Measurements from ENCODE around the gene RPL7A. TPM values are rescaled to one million over a fixed set of nuclear protein-coding genes. Genes with fewer than 3 reads are reported as not detected.
"Not testable (repeated sequence)": the region's sequence is repeated elsewhere in the genome, so short reads cannot be mapped to it uniquely, and the experiment has no call there.

Gene RPL7A
- total RNA-seq, 4 donors from 2014 or later = 1,385 to 2,320 (median 1,660) TPM

DNA sequence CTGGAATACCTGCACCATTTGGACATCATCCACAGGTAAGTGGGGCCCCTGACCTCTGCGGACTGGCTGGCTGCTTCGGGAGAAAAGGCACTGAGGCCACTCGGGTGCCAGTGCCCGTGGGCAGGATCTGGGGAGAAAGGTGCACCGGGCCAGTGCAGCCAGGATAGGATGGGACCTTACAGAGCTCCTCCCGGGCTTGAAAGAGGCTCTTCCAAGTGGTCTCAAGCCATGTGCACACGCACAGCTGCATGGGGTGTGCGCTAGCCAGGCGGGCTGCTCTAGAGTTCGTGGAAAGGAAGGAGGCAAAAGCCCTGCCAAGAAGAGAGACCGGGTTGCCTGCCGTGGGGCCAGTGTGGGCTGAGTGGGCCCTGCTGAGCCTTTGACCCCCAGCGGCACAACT is 41.5 kb downstream of the RPL7A start:
- Histone ChIP-seq H3K4me3 (no peak overlapping the region), H3K27me3 (peaks cover 48% of the 10 kb centered on the region), H3K9me3 (no peaks in the 10 kb centered on the region), H3K4me1 (no peaks in the 10 kb centered on the region), H3K36me3 (no peaks in the 10 kb centered on the region), H3K27ac (no peak overlapping the region)
- TF ChIP-seq, protein P1, sequence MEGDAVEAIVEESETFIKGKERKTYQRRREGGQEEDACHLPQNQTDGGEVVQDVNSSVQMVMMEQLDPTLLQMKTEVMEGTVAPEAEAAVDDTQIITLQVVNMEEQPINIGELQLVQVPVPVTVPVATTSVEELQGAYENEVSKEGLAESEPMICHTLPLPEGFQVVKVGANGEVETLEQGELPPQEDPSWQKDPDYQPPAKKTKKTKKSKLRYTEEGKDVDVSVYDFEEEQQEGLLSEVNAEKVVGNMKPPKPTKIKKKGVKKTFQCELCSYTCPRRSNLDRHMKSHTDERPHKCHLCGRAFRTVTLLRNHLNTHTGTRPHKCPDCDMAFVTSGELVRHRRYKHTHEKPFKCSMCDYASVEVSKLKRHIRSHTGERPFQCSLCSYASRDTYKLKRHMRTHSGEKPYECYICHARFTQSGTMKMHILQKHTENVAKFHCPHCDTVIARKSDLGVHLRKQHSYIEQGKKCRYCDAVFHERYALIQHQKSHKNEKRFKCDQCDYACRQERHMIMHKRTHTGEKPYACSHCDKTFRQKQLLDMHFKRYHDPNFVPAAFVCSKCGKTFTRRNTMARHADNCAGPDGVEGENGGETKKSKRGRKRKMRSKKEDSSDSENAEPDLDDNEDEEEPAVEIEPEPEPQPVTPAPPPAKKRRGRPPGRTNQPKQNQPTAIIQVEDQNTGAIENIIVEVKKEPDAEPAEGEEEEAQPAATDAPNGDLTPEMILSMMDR (IDR thresholded peaks at IDR 0.05) = no peak
- no peak for TF ChIP-seq EP300 (IDR thresholded peaks at IDR 0.05)
- TF ChIP-seq POLR2AphosphoS5 (IDR thresholded peaks at IDR 0.05) = no peak
- no peak for TF ChIP-seq POLR2A (IDR thresholded peaks at IDR 0.05)
- ATAC-seq = no peak
- WGBS, 2 donors (ENCODE audit: low coverage in 1 of 2) = 20 to 80% methylated on average over 1 to 4 of the region's 13 CpGs

GRCh38 chr9:133390713-133391112 is 42.7 kb downstream of the RPL7A start:
- TF ChIP-seq, protein P1 (IDR thresholded peaks at IDR 0.05) = no peak
- TF ChIP-seq EP300 (IDR thresholded peaks at IDR 0.05) (no peak), POLR2A (IDR thresholded peaks at IDR 0.05) (no peak), POLR2AphosphoS5 (IDR thresholded peaks at IDR 0.05) (no peak)
- H3K9me3 ChIP-seq = no peaks in the 10 kb centered on the region
- no peak overlapping the region for H3K4me3 ChIP-seq
- no peak for ATAC-seq
- 73% methylated on average over 5 of the region's 7 CpGs; no CpG with 5 or more reads in 1 of the 2 donors for WGBS, 2 donors (ENCODE audit: low coverage in 1 of 2)
- no peaks in the 10 kb centered on the region for H3K36me3 ChIP-seq
- H3K27me3 ChIP-seq = peaks cover 59% of the 10 kb centered on the region
- H3K27ac ChIP-seq = no peak overlapping the region
- H3K4me1 ChIP-seq = no peaks in the 10 kb centered on the region

DNA sequence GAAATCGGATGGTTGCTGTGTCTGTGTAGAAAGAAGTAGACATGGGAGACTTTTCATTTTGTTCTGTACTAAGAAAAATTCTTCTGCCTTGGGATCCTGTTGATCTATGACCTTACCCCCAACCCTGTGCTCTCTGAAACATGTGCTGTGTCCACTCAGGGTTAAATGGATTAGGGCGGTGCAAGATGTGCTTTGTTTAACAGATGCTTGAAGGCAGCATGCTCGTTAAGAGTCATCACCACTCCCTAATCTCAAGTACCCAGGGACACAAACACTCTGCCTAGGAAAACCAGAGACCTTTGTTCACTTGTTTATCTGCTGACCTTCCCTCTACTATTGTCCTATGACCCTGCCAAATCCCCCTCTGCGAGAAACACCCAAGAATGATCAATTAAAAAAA is 43.4 kb downstream of the RPL7A start:
- ATAC-seq, H3K27ac ChIP-seq, H3K4me1 ChIP-seq, H3K9me3 ChIP-seq, H3K4me3 ChIP-seq, H3K36me3 ChIP-seq: not testable (repeated sequence)
- whole genome bisulfite sequencing, 2 donors (ENCODE audit: low coverage in 1 of 2) = no CpG with 5 or more reads among the region's 4 CpGs
- peaks cover 67% of the 10 kb centered on the region for H3K27me3 ChIP-seq

GRCh38 chr9:133392308-133392707 is 44.3 kb downstream of the RPL7A start:
- peaks cover 73% of the 10 kb centered on the region for H3K27me3 ChIP-seq
- not testable (repeated sequence) for H3K4me1 ChIP-seq, H3K27ac ChIP-seq, H3K9me3 ChIP-seq, ATAC-seq, H3K4me3 ChIP-seq, H3K36me3 ChIP-seq
- WGBS, 2 donors (ENCODE audit: low coverage in 1 of 2) = no CpG with 5 or more reads among the region's 3 CpGs

DNA sequence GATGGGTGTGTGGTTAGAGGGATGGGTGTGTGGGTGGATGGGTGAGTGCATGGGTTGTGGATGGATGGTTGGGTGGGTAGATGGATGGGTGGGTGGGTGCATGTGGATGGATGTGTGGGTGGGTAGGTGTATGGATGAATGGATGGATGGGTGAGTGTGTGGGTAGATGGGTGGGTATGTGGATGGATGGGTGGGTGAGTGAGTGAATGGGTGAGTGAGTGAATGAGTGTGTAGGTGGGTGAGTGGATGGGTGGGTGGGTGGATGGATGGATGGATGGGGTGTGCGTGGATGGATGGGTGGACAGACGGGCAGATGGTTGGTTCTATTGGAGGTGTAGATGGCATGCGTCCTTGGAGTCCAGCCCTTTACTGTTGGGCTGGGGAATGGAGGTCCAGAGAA is 45.4 kb downstream of the RPL7A start:
- Histone ChIP-seq H3K36me3 (no peaks in the 10 kb centered on the region), H3K9me3 (no peaks in the 10 kb centered on the region), H3K4me1 (no peaks in the 10 kb centered on the region), H3K4me3 (no peak overlapping the region), H3K27ac (no peak overlapping the region), H3K27me3 (peaks cover 73% of the 10 kb centered on the region)
- WGBS, 2 donors (ENCODE audit: low coverage in 1 of 2) = 80 to 88% methylated on average over 3 of the region's 3 CpGs
- ATAC-seq = no peak
- no peak for TF ChIP-seq POLR2A (IDR thresholded peaks at IDR 0.05)
- TF ChIP-seq, protein P1 (IDR thresholded peaks at IDR 0.05) = no peak

DNA sequence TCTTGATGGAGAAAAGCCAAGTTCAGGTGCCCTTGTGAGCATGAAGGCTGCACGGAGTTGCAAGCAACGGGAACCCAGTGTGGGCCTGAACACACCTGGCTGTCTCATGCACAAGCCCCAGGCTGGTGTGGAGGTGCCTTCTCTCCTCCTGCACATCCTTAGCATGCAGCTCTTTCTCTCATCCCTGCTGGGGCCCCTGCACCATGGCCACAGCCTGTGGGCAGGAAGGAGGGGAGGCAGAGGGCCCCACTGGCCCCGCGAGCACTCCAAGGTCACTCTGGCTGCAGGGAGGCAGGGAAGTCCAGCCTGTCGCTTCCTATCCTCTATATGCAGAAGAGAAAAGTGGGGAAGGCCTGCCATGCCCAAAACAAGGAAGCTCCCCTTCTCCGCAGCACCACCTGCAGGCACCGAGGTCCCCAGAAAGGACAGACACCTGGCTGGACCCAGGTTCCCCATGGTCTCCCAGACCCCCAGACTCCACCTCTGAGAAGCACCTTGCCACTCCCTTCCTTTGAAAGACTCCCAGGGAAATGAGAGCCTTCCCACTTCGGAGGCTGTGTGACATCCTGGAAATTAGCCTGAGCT is 46.8 kb downstream of the RPL7A start:
- 64% methylated on average over 3 of the region's 8 CpGs; no CpG with 5 or more reads in 1 of the 2 donors for WGBS, 2 donors (ENCODE audit: low coverage in 1 of 2)
- Histone ChIP-seq H3K4me1 (no peaks in the 10 kb centered on the region), H3K27ac (no peak overlapping the region), H3K4me3 (no peak overlapping the region), H3K9me3 (no peaks in the 10 kb centered on the region), H3K27me3 (peaks cover 65% of the 10 kb centered on the region), H3K36me3 (peaks cover 0 to under 1% of the 10 kb centered on the region in 2 donors)
- no peak for ATAC-seq
- TF ChIP-seq POLR2A (IDR thresholded peaks at IDR 0.05) = no peak
- TF ChIP-seq POLR2AphosphoS5 (IDR thresholded peaks at IDR 0.05) = no peak
- TF ChIP-seq, protein P1 (IDR thresholded peaks at IDR 0.05) = no peak
- TF ChIP-seq EP300 (IDR thresholded peaks at IDR 0.05) = no peak
